NT2/D1 (cell line): Measurements from ENCODE around the gene TBC1D10A.

ENCODE experiments used
- DNase-seq: peaks from one replicate; pipeline ENCODE4 v3.0.0-alpha.2; 2011; ENCODE audit warnings: low read depth, low spot score
- H3K27me3 ChIP-seq: 2 replicates; pipeline ENCODE4 v1.6.0; 2011; ENCODE audit warnings: mild to moderate bottlenecking; ENCODE audit not compliant: insufficient read length, insufficient read depth
- H3K36me3 ChIP-seq: 2 replicates; pipeline ENCODE4 v1.6.1; 2011; ENCODE audit warnings: mild to moderate bottlenecking, low read length, mixed read lengths; ENCODE audit not compliant: insufficient read depth, insufficient read length
- H3K4me1 ChIP-seq: 2 replicates; pipeline ENCODE4 v1.5.1; 2011; ENCODE audit not compliant: insufficient read depth, insufficient read length
- H3K4me3 ChIP-seq: 2 replicates; pipeline ENCODE4 v1.5.1; 2011; ENCODE audit warnings: low read depth; ENCODE audit not compliant: insufficient read length
- H3K9ac ChIP-seq: 2 replicates; pipeline ENCODE4 v1.6.0; 2011; ENCODE audit warnings: low read depth; ENCODE audit not compliant: insufficient read length
- H3K9me3 ChIP-seq: 2 replicates; pipeline ENCODE4 v1.5.1; 2011; ENCODE audit warnings: mild to moderate bottlenecking, low read length; ENCODE audit not compliant: insufficient read depth
- SUZ12 ChIP-seq: IDR thresholded peaks from 2 replicates; pipeline ENCODE4 v1.6.1; 2011; ENCODE audit not compliant: insufficient read length, insufficient read depth; ENCODE audit errors: extremely low read depth
- YY1 ChIP-seq: IDR thresholded peaks from 2 replicates; pipeline ENCODE4 v1.6.1; 2011; ENCODE audit not compliant: insufficient read length, insufficient read depth
- ZNF274 ChIP-seq: IDR thresholded peaks from 2 replicates; pipeline ENCODE4 v1.6.1; 2011; ENCODE audit warnings: mild to moderate bottlenecking, low read depth, low read length

The TBC1D10A gene

DNA sequence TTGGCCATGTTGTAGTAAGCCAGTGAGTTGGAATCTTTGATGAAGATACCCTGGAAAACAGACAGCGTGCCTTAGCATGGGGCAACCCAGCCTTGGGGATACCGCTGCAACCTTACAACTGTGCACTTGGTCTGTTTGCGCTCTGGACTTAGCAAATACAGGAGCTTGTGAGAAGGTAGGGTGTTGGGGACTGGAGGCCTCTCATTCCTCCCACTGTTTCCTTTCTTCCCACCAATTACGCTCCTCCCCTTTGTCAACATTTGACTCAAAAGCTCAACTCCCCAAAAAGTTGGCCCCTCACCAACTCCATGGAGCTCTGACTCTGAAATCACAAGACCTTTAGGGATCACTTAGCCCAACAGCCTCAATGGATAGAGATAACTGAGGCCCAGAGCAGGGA is 7.9 kb upstream of the TBC1D10A start:
- no peaks in the 10 kb centered on the region for H3K4me1 ChIP-seq
- H3K4me3 ChIP-seq: no peak overlapping the region
- peaks cover 88% of the 10 kb centered on the region for H3K36me3 ChIP-seq
- no peak overlapping the region for H3K9ac ChIP-seq
- TF ChIP-seq YY1 (no peak), ZNF274 (no peak), SUZ12 (no peak)
- DNase-seq: no peak
- no peaks in the 10 kb centered on the region for H3K27me3 ChIP-seq
- H3K9me3 ChIP-seq: no peaks in the 10 kb centered on the region

- peaks cover 81% of the 10 kb centered on the region for H3K36me3 ChIP-seq
- no peak for TF ChIP-seq ZNF274
- no peak for TF ChIP-seq YY1
- no peak for TF ChIP-seq SUZ12
Observed at GRCh38 chr22:30333707-30334087, 7.0 kb upstream of the TBC1D10A start.

GRCh38 chr22:30332994-30333706 is 6.4 kb upstream of the TBC1D10A start:
- Histone ChIP-seq H3K4me3 (no peak overlapping the region), H3K27me3 (no peaks in the 10 kb centered on the region), H3K36me3 (peaks cover 78% of the 10 kb centered on the region), H3K9ac (no peak overlapping the region), H3K9me3 (no peaks in the 10 kb centered on the region), H3K4me1 (peaks cover 3% of the 10 kb centered on the region)
- no peak for TF ChIP-seq YY1
- TF ChIP-seq ZNF274: no peak
- no peak for TF ChIP-seq SUZ12
- DNase-seq: no peak

More at GRCh38 chr22:30333707-30334087, 7.0 kb upstream of the TBC1D10A start:
- H3K4me3 ChIP-seq: no peak overlapping the region
- DNase-seq: no peak
- H3K9ac ChIP-seq: no peak overlapping the region
- no peaks in the 10 kb centered on the region for H3K4me1 ChIP-seq
- no peaks in the 10 kb centered on the region for H3K9me3 ChIP-seq
- no peaks in the 10 kb centered on the region for H3K27me3 ChIP-seq

GRCh38 chr22:30332551-30332950 is 5.8 kb upstream of the TBC1D10A start:
- Histone ChIP-seq H3K4me1 (peaks cover 3% of the 10 kb centered on the region), H3K9ac (no peak overlapping the region), H3K4me3 (no peak overlapping the region), H3K9me3 (no peaks in the 10 kb centered on the region), H3K36me3 (peaks cover 73% of the 10 kb centered on the region), H3K27me3 (no peaks in the 10 kb centered on the region)
- TF ChIP-seq SUZ12 (no peak), YY1 (no peak), ZNF274 (no peak)
- no peak for DNase-seq

- no peaks in the 10 kb centered on the region for H3K27me3 ChIP-seq
- H3K9ac ChIP-seq: no peak overlapping the region
- H3K4me3 ChIP-seq: no peak overlapping the region
- H3K9me3 ChIP-seq: no peaks in the 10 kb centered on the region
- no peak for TF ChIP-seq ZNF274
- no peak for TF ChIP-seq YY1
- no peak for TF ChIP-seq SUZ12
- peaks cover 33% of the 10 kb centered on the region for H3K36me3 ChIP-seq
- peaks cover 9% of the 10 kb centered on the region for H3K4me1 ChIP-seq
- DNase-seq: no peak
Observed at GRCh38 chr22:30328466-30329049, 1.8 kb upstream of the TBC1D10A start.

GRCh38 chr22:30327864-30328345 is 1.2 kb upstream of the TBC1D10A start:
- Histone ChIP-seq H3K9ac (no peak overlapping the region), H3K27me3 (no peaks in the 10 kb centered on the region), H3K36me3 (peaks cover 30% of the 10 kb centered on the region), H3K4me1 (peaks cover 9% of the 10 kb centered on the region), H3K9me3 (no peaks in the 10 kb centered on the region), H3K4me3 (no peak overlapping the region)
- TF ChIP-seq YY1 (no peak), ZNF274 (no peak), SUZ12 (no peak)
- DNase-seq: no peak

DNA sequence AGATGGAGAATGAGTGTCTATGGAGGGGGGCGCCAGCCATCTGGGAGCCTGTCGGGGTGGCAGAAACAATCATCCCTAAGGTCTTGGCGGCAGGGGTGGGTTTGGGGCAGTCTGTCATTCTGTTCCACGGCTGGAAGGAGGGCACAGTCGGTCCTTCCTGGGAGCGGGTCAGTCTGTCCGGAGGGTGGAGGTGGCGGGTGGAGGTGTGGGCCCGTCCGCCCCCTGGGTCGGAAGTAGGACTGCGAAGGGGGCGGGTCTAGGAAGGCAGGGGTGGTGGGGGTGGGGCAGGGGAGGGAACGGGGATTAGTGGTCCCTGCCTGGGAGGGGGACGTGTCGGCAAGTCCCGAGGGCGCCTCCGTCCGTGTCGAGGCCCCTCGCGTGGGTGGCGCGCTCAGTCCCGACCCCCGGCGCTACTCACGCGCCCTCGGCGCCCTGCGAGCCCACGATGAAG is 461 bp downstream of the TBC1D10A start:
- H3K9me3 ChIP-seq: no peaks in the 10 kb centered on the region
- no peak for DNase-seq
- peak overlapping the region; percentile 83 for H3K9ac ChIP-seq
- no peak for TF ChIP-seq SUZ12
- TF ChIP-seq YY1: no peak
- TF ChIP-seq ZNF274: no peak
- peaks cover 9% of the 10 kb centered on the region for H3K4me1 ChIP-seq
- no peaks in the 10 kb centered on the region for H3K27me3 ChIP-seq
- H3K4me3 ChIP-seq: peak overlapping the region; percentile 72
- peaks cover 22% of the 10 kb centered on the region for H3K36me3 ChIP-seq
